K562 (cell line): ENCODE data around the gene SUMF1. TPM values are rescaled to one million over a fixed set of nuclear protein-coding genes. Genes with fewer than 3 reads are reported as not detected.

Source experiments
- ATAC-seq: fragments of 200-7000 bp; cut with Tn5 transposase; 3 replicates; pipeline ENCODE4 v1.9.1; 2020; ENCODE audit warnings: moderate library complexity
- BruUV-seq: library from RNA; stranded (reverse); fragments of 400-500 nt; replicated peaks from 2 replicates; lab custom pipeline; 2021; lab: Mats Ljungman, UMichigan
- CTCF ChIA-PET: fragments of 300-600 bp; formaldehyde crosslinking; extraction: SDS; loops from one replicate; lab custom pipeline; 2021; ENCODE audit warnings: low intra/inter-chr PET ratio; lab: Yijun Ruan, JAX
- POLR2A ChIA-PET: fragments of 300-600, 350-650 bp; sonication (Branson Sonifier 250); formaldehyde crosslinking; extraction: SDS; loops from one replicate; lab custom pipeline; 2021; ENCODE audit warnings: antibody characterized with exemption, inconsistent platforms; lab: Yijun Ruan, JAX
- DNase-seq, 4 experiments: peaks; one replicate each; pipeline versions ENCODE4 v3.0.0 to v3.0.0-alpha.2; 2011 to 2018; ENCODE audit warnings: low spot score in 3 of 4, mixed read lengths in 3 of 4; ENCODE audit errors: extremely low read depth in 1 of 4
- FAIRE-seq: peaks from 2 replicates; lab custom pipeline; 2011; peaks lifted over from hg19 to GRCh38; lab: Jason Lieb, UNC
- H2AFZ ChIP-seq: 2 replicates; pipeline ENCODE4 v1.6.0; 2011; ENCODE audit warnings: low read depth, low read length, control low read depth, inconsistent platforms
- H3K27ac ChIP-seq: fragments of 200-600 bp; 3 replicates; pipeline ENCODE4 v1.8.0; 2011; ENCODE audit warnings: low read depth, mild to moderate bottlenecking, control low read depth, inconsistent platforms, low read length, moderate library complexity, mixed read lengths; ENCODE audit errors: extremely low read depth
- H3K27me3 ChIP-seq, 2 experiments: fragments of 300-600 bp in 1 of 2; 2 replicates in 1 of 2; 3 replicates in 1 of 2; pipeline versions ENCODE4 v1.6.0 to v1.8.0; 2011; ENCODE audit warnings: inconsistent platforms in 2 of 2, low read length in 2 of 2, mild to moderate bottlenecking in 1 of 2, mixed read lengths in 1 of 2, moderate library complexity in 1 of 2; ENCODE audit not compliant: control insufficient read depth in 2 of 2, insufficient read depth in 2 of 2
- H3K36me3 ChIP-seq: fragments of 300-600 bp; 3 replicates; pipeline ENCODE4 v1.8.0; 2011; ENCODE audit warnings: mild to moderate bottlenecking, low read length, inconsistent platforms; ENCODE audit not compliant: control insufficient read depth, insufficient read depth
- H3K4me1 ChIP-seq, 2 experiments: fragments of 200-600 bp in 1 of 2; replicated peaks in 1 of 2; 2 replicates in 1 of 2; 3 replicates in 1 of 2; pipeline versions ENCODE4 v1.5.1 to v1.8.0; 2011; ENCODE audit warnings: inconsistent platforms in 2 of 2, low read length in 2 of 2, mild to moderate bottlenecking in 1 of 2, mixed read lengths in 1 of 2, moderate library complexity in 1 of 2; ENCODE audit not compliant: control insufficient read depth in 2 of 2, insufficient read depth in 2 of 2
- H3K4me2 ChIP-seq: 2 replicates; pipeline ENCODE4 v1.6.1; 2011; ENCODE audit warnings: low read length, control low read depth, inconsistent platforms, mixed read lengths; ENCODE audit not compliant: insufficient read depth
- H3K4me3 ChIP-seq: fragments of 200-600 bp; sonication (generic), shearing (Covaris generic); 2 replicates; pipeline ENCODE4 v1.5.1; 2016; ENCODE audit warnings: control low read depth, inconsistent platforms
- H3K79me2 ChIP-seq: fragments of 200-600 bp; 3 replicates; pipeline ENCODE4 v1.8.0; 2011; ENCODE audit warnings: low read length, inconsistent platforms; ENCODE audit not compliant: control insufficient read depth, insufficient read depth
- H3K9ac ChIP-seq, 2 experiments: 2 replicates each; pipeline versions ENCODE4 v1.6.0 to v1.6.1; 2011; ENCODE audit warnings: low read depth in 2 of 2, low read length in 2 of 2, control low read depth in 1 of 2, inconsistent platforms in 1 of 2, mild to moderate bottlenecking in 1 of 2, mixed read lengths in 1 of 2; ENCODE audit not compliant: insufficient read depth in 1 of 2
- H3K9me1 ChIP-seq: one replicate; pipeline ENCODE4 v1.6.0; 2011; ENCODE audit warnings: inconsistent platforms, mild to moderate bottlenecking, low read length, moderate library complexity; ENCODE audit not compliant: control insufficient read depth, insufficient read depth
- H3K9me3 ChIP-seq: replicated peaks from 2 replicates; pipeline ENCODE4 v1.5.1; 2011; ENCODE audit warnings: low read depth, low read length, inconsistent platforms; ENCODE audit not compliant: control insufficient read depth, insufficient read depth
- H4K20me1 ChIP-seq: replicated peaks from 2 replicates; pipeline ENCODE4 v1.6.1; 2011; ENCODE audit warnings: low read length, inconsistent platforms, mixed read lengths; ENCODE audit not compliant: control insufficient read depth, insufficient read depth
- ARID3A ChIP-seq: IDR thresholded peaks from 2 replicates; pipeline ENCODE4 v1.6.1; 2012; ENCODE audit warnings: low read depth, low read length, improper control_type of control experiment, borderline replicate concordance
- ATF7 ChIP-seq: fragments of 450-650 bp; IDR thresholded peaks from 2 replicates; pipeline ENCODE4 v1.7.1; 2014; ENCODE audit warnings: mild to moderate bottlenecking, moderate library complexity
- BHLHE40 ChIP-seq: IDR thresholded peaks from 2 replicates; pipeline ENCODE4 v1.6.1; 2011; ENCODE audit warnings: low read length, improper control_type of control experiment
- BRD9 ChIP-seq: fragments of 450-650 bp; IDR thresholded peaks from 2 replicates; pipeline ENCODE4 v1.6.1; 2018; ENCODE audit warnings: low read depth; ENCODE audit not compliant: partially characterized antibody
- CBX3 ChIP-seq, 2 experiments: IDR thresholded peaks; 1 replicate in 1 of 2; 2 replicates in 1 of 2; pipeline ENCODE4 v1.6.1; 2012; ENCODE audit warnings: inconsistent platforms in 2 of 2, low read length in 2 of 2, borderline replicate concordance in 1 of 2, control low read depth in 1 of 2
- EGR1 ChIP-seq: fragments of 450-650 bp; conservative IDR thresholded peaks from 2 replicates; pipeline ENCODE4 v1.6.1; 2017; ENCODE audit warnings: mild to moderate bottlenecking
- ESRRA ChIP-seq: fragments of 450-650 bp; IDR thresholded peaks from 2 replicates; pipeline ENCODE4 v1.6.1; 2014; ENCODE audit warnings: low read depth, mild to moderate bottlenecking, moderate library complexity, borderline replicate concordance
- GATA2 ChIP-seq: sonication (generic); formaldehyde crosslinking; IDR thresholded peaks from 2 replicates; pipeline ENCODE4 v1.4.0; 2020; ENCODE audit warnings: mild to moderate bottlenecking, missing genetic modification reagents
- HINFP ChIP-seq: fragments of 450-650 bp; conservative IDR thresholded peaks from 2 replicates; pipeline ENCODE4 v1.6.1; 2016; ENCODE audit warnings: missing genetic modification characterization, low read depth, mild to moderate bottlenecking, control low read depth, missing compliant biosample characterization
- MCM2 ChIP-seq: fragments of 450-650 bp; IDR thresholded peaks from 2 replicates; pipeline ENCODE4 v1.6.1; 2017; ENCODE audit warnings: low read depth, mild to moderate bottlenecking
- POLR2AphosphoS2 ChIP-seq: IDR thresholded peaks from 2 replicates; pipeline ENCODE4 v1.6.1; 2012; ENCODE audit warnings: low read length, improper control_type of control experiment
- RAD21 ChIP-seq, 2 experiments: fragments of 250-450 bp in 1 of 2; fragments of 450-650 bp in 1 of 2; sonication (Bioruptor Pico) in 1 of 2; formaldehyde crosslinking in 1 of 2; IDR thresholded peaks in 1 of 2; conservative IDR thresholded peaks in 1 of 2; 2 replicates each; pipeline versions ENCODE4 v1.4.0 to v1.8.0; 2020 to 2022; ENCODE audit warnings: mild to moderate bottlenecking in 2 of 2, moderate library complexity in 1 of 2
- YY1 ChIP-seq, 3 experiments: IDR thresholded peaks; 2 replicates each; pipeline ENCODE4 v1.6.1; 2011; ENCODE audit warnings: low read length in 2 of 3, mild to moderate bottlenecking in 2 of 3, moderate library complexity in 2 of 3, borderline replicate concordance in 1 of 3, control low read depth in 1 of 3, low read depth in 1 of 3; ENCODE audit not compliant: insufficient read depth in 3 of 3, insufficient replicate concordance in 2 of 3, control insufficient read depth in 1 of 3, insufficient read length in 1 of 3; ENCODE audit errors: extremely low read depth in 1 of 3
- ZBTB43 ChIP-seq: sonication (generic); formaldehyde crosslinking; IDR thresholded peaks from 2 replicates; pipeline ENCODE4 v1.8.0; 2023; ENCODE audit warnings: mild to moderate bottlenecking, missing genetic modification reagents
- ZFP36 ChIP-seq: fragments of 150-350 bp; IDR thresholded peaks from 2 replicates; pipeline ENCODE4 v1.6.1; 2018; ENCODE audit warnings: low read length, low read depth; ENCODE audit not compliant: partially characterized antibody
- ZNF23 ChIP-seq: fragments of 250-450 bp; sonication (Bioruptor Pico); IDR thresholded peaks from 2 replicates; pipeline ENCODE4 v1.4.0; 2020; ENCODE audit warnings: mild to moderate bottlenecking
- ZNF316 ChIP-seq: fragments of 450-650 bp; IDR thresholded peaks from 2 replicates; pipeline ENCODE4 v1.6.1; 2016
- WGBS: fragments of 100-300 bp; shearing (Covaris generic); methylation state at CpG from one replicate; pipeline ENCODE4 v1.1.6; 2016; ENCODE audit warnings: low coverage, mixed read lengths; ENCODE audit not compliant: insufficient coverage; ENCODE audit errors: missing lambda C conversion rate; 5-methylcytosine and 5-hydroxymethylcytosine counted together
- in situ Hi-C: fragments of 300-500 bp; cut with MboI; formaldehyde crosslinking; loops from 4 replicates; pipeline ENCODE4 v1.15.0; 2018; ENCODE audit warnings: inconsistent platforms, mixed read lengths
- intact Hi-C: fragments of 100-400 bp; cut with micrococcal nuclease; formaldehyde crosslinking; loops from 2 replicates; pipeline ENCODE4 v1.14.2; 2022
- polyA plus RNA-seq, 8 experiments: library from polyadenylated mRNA; depleted of rRNA in 4 of 8; stranded (reverse) in 5 of 8; unstranded in 3 of 8; fragments of >200 nt; fragmentation: Nextera tagmentation in 2 of 8; fragmentation: Illumina TruSeq in 1 of 8; extraction: Ambion mirVana in 2 of 8; extraction: Trizol in 1 of 8; gene quantifications; 2 replicates each; pipeline versions ENCODE4 v1.2.1 to v1.2.3, GENCODE V29; 2011 to 2014; ENCODE audit warnings: inconsistent platforms in 1 of 8, missing spikeins in 1 of 8
- total RNA-seq, 7 experiments: library from RNA; depleted of rRNA in 6 of 7; stranded (reverse); fragments of >200 nt in 6 of 7; fragmentation: Illumina TruSeq in 2 of 7; extraction: Trizol in 2 of 7; gene quantifications; 2 replicates each; pipeline versions ENCODE4 v1.2.1 to v1.2.3, GENCODE V29; 2011 to 2021; ENCODE audit warnings: low replicate concordance in 1 of 7

The SUMF1 gene
- total and polyA plus RNA-seq, 9 of the 15 experiments (the other 6 are each of a cell fraction or from before 2014, with no cell fraction given) = 1.3 to 7.4 (median 4.2) TPM

GRCh38 chr3:4418156-4418555 lies 48.9 kb downstream of the SUMF1 start:
- no peaks in the 10 kb centered on the region for H3K36me3 ChIP-seq
- no peaks in the 10 kb centered on the region for H4K20me1 ChIP-seq
- ATAC-seq (no peak), DNase-seq (no peak), FAIRE-seq (no peak)
- no peak overlapping the region for H3K4me3 ChIP-seq
- H3K9me3 ChIP-seq = no peaks in the 10 kb centered on the region
- no peak overlapping the region for H3K4me2 ChIP-seq
- H3K4me1 ChIP-seq = peaks cover 0 to 9% of the 10 kb centered on the region in 2 experiments; a peak in 3 of 5 replicates
- in situ Hi-C loops = no loop called here
- H3K9me1 ChIP-seq = no peaks in the 10 kb centered on the region
- H3K79me2 ChIP-seq = no peaks in the 10 kb centered on the region
- intact Hi-C loops = loop anchor here (5.0 kb wide), 1 partner anchor 164 kb away; no protein-coding TSS in a partner anchor
- no peak overlapping the region for H3K9ac ChIP-seq
- no peak overlapping the region for H3K27ac ChIP-seq
- no TSS peak for BruUV-seq
- ChIA-PET POLR2A (interaction anchor here (0.6 kb wide), 1 partner anchor 45 kb away, joined by 3 read pairs; no protein-coding TSS in a partner anchor), CTCF (no interaction called here)
- TF ChIP-seq CBX3 (IDR thresholded peaks at IDR 0.05; ENCODE audit: borderline replicate concordance in 1 of 2, low read length in 2 of 2) (no peak), GATA2 (CRISPR knock-in tag) (no peak), ATF7 (no peak), ZFP36 (no peak), POLR2AphosphoS2 (no peak), ZNF316 (no peak), ESRRA (no peak), ZBTB43 (CRISPR knock-in tag) (no peak), MCM2 (no peak), RAD21 (CRISPR knock-in tag; conservative IDR thresholded peaks at IDR 0.05 in 1 of 2, IDR thresholded peaks at IDR 0.05 in 1 of 2) (no peak), ZNF23 (CRISPR knock-in tag) (no peak), YY1 (IDR thresholded peaks at IDR 0.05; ENCODE audit: borderline replicate concordance in 1 of 3, control insufficient read depth in 1 of 3, extremely low read depth in 1 of 3, insufficient read depth in 3 of 3, insufficient read length in 1 of 3, insufficient replicate concordance in 2 of 3, low read depth in 1 of 3, low read length in 2 of 3) (no peak), EGR1 (no peak), ARID3A (no peak), HINFP (tag) (no peak), BRD9 (no peak), BHLHE40 (no peak)
- WGBS = 43% methylated on average over 4 of the region's 4 CpGs
- no peak overlapping the region for H2AFZ ChIP-seq
- H3K27me3 ChIP-seq = no peaks in the 10 kb centered on the region
